A204.1 (cell line): Measurements from ENCODE around the gene RTN4R.
"Not testable (repeated sequence)": the region's sequence is repeated elsewhere in the genome, so short reads cannot be mapped to it uniquely, and the experiment has no call there.

Experiments used
- FAIRE-seq: peaks from 2 replicates; lab custom pipeline; 2012; peaks lifted over from hg19 to GRCh38; lab: Jason Lieb, UNC

Gene RTN4R

GRCh38 chr22:20305894-20306645, 38.0 kb upstream of the RTN4R start:
- no peak for FAIRE-seq

- FAIRE-seq = not testable (repeated sequence)
Measured at GRCh38 chr22:20305230-20305893, 37.2 kb upstream of the RTN4R start.

GRCh38 chr22:20304646-20305045, 36.5 kb upstream of the RTN4R start:
- no peak for FAIRE-seq

GRCh38 chr22:20303229-20303534, 35.1 kb upstream of the RTN4R start:
- not testable (repeated sequence) for FAIRE-seq

DNA sequence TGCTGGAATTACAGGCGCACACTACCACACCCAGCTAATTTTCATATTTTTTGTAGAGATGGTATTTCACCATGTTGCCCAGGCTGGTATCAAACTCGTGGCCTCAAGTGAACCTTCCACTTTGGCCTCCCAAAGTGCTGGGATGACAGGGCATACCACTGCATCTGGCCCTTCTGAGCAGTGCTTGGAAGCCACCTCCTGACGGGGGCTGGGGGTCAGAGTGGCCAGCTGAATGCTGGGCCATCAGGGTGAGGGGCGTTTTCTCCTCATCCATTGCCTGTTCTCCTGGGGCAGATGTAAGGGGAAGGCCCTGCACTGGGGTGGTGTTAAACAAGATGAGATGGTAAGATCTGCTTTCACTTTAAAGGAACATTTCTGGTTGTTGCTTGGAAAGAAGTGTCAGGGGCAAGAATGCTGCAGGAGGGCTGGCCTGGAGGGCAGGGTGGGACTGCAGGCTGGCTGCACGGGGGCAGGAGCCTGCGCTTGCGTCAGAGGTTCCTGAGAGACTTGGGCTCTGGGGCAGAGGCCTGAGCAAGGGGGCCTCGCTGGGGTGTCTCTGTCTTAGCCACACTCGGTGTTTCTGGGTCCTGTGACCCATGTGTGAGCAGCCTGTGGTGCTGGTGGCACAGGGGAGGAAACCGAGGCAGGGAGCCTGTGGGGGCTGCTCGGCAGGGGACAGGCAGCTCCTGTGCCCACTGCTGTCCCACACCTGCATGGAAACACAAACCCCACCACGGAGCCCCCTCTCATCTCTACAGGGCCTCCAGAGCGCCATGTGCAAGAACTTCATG, 34.5 kb upstream of the RTN4R start:
- no peak for FAIRE-seq

DNA sequence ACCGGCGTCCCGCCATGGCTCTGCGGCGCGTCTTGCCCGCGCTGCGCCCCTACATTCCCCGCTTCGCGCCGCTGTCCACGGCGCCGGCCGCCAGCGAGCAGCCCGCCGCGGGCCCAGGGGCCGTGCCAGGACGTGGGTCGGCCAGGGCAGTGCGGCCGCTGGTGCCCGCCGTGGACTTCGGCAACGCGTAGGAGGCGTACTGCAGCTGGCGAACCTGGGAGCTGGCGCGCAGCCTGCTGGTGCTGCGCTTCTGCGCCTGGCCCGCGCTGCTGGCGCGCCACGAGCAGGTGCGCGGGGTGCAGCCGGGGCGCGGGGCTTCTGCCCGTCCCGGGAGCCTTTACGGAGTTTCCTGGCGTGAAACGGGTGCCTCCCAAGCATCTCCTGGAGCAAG, 31.6 kb upstream of the RTN4R start:
- FAIRE-seq = no peak

DNA sequence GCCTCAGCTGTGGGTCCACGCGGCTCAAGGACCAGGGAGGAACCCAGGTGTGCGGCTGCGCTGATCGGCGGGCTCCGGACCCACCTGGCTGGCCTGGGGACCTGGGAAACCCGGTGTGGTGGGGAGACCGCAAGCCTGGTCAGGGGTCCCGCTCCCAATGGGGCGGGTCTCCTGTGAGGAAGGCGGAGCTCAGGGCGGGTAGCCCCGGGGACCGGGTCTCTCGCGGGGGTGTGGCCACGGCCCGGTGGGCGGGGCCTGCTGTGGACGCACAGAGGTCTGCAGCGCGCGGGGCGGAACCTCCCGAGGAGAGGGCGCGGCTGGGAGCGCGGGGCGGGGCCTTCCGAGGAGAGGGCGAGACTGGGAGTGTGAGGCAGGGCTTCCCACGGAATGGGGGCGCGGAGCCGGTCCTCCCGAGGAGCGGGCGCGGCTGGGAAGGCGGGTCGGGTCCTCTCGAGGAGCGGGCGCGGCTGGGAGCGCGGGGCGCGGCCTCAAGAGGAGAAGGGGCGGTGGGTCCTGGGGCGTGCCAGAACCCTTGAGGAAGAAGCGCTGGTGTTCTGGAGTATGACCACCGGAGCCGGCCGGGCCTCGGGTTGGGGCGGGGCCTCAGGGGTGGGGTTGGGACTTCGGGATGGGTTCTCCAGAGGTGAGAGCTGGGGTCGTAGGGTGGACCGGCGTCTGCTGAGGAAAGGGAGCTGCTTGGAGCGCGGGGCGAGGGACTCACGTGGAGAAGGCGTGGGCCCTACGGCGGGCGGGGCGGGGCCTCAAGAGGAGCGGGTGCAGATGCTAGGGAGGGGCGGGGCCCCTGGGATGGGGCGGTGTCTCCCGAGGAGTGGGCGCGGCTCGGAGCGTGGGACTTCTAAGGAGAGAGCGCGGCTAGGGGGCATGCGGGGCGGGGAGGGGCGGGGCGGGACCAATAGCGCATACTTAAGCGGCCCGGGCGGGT, 31.0 kb upstream of the RTN4R start:
- no peak for FAIRE-seq

- no peak for FAIRE-seq
Measured at GRCh38 chr22:20298110-20298802, 30.1 kb upstream of the RTN4R start.

DNA sequence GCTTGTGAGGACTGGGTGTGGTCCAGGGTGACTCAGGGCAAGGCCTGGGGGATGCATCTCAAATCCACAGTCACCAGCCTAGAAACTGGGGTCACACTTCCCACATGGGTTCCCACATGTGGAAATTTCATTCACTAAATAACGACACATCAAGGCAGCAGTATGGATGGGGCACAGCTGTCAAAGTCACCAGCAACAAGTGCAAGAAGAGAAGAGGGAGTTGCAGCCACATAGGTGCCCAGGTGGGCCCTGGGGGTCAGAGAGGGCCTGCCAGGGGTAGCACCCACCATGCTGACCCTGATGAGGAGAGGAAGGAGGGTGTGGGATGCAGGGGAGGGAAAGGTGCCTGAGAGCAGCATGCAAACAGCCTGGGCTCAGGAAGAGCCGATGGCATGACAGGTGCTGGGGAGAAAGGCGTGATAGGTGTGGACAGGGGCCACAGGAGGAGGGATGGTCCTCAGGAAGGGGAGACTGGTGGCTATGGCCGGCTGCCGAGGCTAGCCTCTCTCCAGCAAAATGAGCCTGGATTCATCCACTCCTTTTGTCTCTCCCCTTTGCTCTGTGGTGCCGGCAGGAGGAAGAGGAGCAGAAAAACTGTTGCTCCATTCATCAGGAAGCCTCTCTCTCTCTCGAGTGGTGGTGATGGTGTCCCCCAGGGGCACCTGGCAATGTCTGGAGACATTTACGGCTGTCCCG, 29.4 kb upstream of the RTN4R start:
- FAIRE-seq = no peak

DNA sequence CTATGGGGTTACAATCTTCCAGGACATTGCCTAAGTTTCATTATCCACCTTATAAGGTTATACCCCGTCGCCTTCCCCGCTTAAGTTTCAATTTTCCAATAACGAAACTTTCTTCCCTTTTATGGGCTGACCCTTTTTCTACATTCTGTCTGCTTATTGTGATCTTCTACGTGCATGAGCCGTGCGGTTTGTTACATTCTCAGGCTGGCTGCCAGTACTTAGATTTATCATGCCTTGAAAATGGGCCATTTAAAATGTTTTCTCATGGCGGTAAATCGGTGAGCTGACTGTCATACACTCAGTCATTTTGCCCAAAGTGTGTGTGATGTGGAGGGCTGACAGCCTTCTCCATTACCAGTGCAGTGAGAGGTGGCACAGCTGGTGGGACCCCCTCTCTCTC, 28.5 kb upstream of the RTN4R start:
- FAIRE-seq = no peak

GRCh38 chr22:20295262-20296064, 27.3 kb upstream of the RTN4R start:
- no peak for FAIRE-seq

- no peak for FAIRE-seq
Measured at GRCh38 chr22:20292673-20293232, 24.6 kb upstream of the RTN4R start.

DNA sequence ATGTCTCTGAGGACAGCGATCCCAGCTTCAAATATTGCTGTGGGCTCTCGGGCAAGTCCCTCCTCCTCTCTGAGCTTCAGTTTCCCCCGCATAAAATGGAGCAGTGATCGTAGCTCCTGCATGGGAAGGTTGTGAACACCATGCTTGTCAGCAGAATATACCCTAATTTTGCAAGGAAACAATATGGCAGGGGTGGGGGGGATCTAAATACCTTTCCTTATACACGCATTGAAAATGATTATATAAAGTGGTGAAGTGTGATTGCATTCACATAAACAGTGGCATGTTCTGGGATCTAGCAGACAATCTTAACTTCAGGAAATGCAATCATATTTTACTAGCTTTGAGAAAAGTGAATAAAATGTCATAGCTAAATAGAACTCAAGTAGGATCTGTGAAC, 24.0 kb upstream of the RTN4R start:
- no peak for FAIRE-seq

- FAIRE-seq = no peak
Measured at GRCh38 chr22:20291604-20292063, 23.5 kb upstream of the RTN4R start.

GRCh38 chr22:20291249-20291586, 23.1 kb upstream of the RTN4R start:
- FAIRE-seq = no peak

GRCh38 chr22:20290578-20291248, 22.6 kb upstream of the RTN4R start:
- FAIRE-seq = no peak

DNA sequence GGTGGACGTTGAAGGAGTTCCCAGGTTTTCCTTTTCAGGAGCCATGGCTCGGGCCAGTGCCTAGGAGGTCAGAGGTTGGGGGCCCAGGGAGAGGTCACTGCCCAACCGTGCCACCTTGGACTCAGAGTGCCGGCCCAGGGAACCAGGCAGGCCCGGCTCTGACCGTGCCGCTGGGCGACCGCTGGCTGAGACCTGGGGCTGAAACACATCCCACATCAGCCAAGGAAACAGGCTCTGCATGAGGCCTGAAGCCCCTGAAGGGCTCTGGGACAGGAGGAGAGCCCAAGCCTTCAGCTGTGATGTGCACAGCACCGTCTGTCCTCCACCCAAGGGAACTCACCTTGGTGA, 21.9 kb upstream of the RTN4R start:
- FAIRE-seq = no peak

- not testable (repeated sequence) for FAIRE-seq
Measured at GRCh38 chr22:20289182-20290044, 21.3 kb upstream of the RTN4R start.
